GM12878 (cell line): Measurements from ENCODE around the gene ARHGDIG. TPM values are rescaled to one million over a fixed set of nuclear protein-coding genes. Genes with fewer than 3 reads are reported as not detected.

ENCODE experiments used
- ATAC-seq: fragments of 200-7000 bp; cut with Tn5 transposase; 3 replicates; pipeline ENCODE4 v1.9.1; 2020; ENCODE audit warnings: mild to moderate bottlenecking, moderate library complexity
- BruUV-seq: library from RNA; stranded (reverse); fragments of 400-500 nt; replicated peaks from 2 replicates; lab custom pipeline; 2021; lab: Mats Ljungman, UMichigan
- CTCF ChIA-PET: fragments of 300-600 bp; sonication (Branson Sonifier 250); formaldehyde crosslinking; extraction: SDS; loops from one replicate; lab custom pipeline; 2021; ENCODE audit warnings: inconsistent platforms; lab: Yijun Ruan, JAX
- POLR2A ChIA-PET: fragments of 350-600 bp; formaldehyde crosslinking; extraction: SDS; loops from one replicate; lab custom pipeline; 2021; ENCODE audit warnings: inconsistent platforms; lab: Charles Lee
- RAD21 ChIA-PET: fragments of 300-600 bp; sonication (Branson Sonifier 250); formaldehyde crosslinking; loops from one replicate; lab custom pipeline; 2023; ENCODE audit warnings: antibody characterized with exemption; ENCODE audit not compliant: unreplicated experiment; lab: Charles Lee
- SMC1A ChIA-PET: fragments of 300-600 bp; sonication (Branson Sonifier 250); formaldehyde crosslinking; loops from one replicate; lab custom pipeline; 2023; ENCODE audit not compliant: unreplicated experiment, uncharacterized antibody; lab: Charles Lee
- DNase-seq: peaks from one replicate; pipeline ENCODE4 v3.0.0-alpha.2; 2011; ENCODE audit warnings: low read depth, low spot score
- FAIRE-seq: peaks from 3 replicates; lab custom pipeline; 2011; peaks lifted over from hg19 to GRCh38; lab: Jason Lieb, UNC
- H2AFZ ChIP-seq: 2 replicates; pipeline ENCODE4 v1.6.0; 2011; ENCODE audit warnings: low read depth, low read length, control low read depth; ENCODE audit not compliant: control insufficient read depth
- H3K27ac ChIP-seq: 2 replicates; pipeline ENCODE4 v1.5.1; 2011; ENCODE audit warnings: control low read depth; ENCODE audit not compliant: control insufficient read depth, insufficient read depth
- H3K27me3 ChIP-seq, 2 experiments: replicated peaks in 1 of 2; 2 replicates each; pipeline versions ENCODE4 v1.6.0 to v1.6.1; 2011; ENCODE audit warnings: low read length in 1 of 2; ENCODE audit not compliant: control insufficient read depth in 2 of 2, insufficient read depth in 2 of 2
- H3K36me3 ChIP-seq, 2 experiments: 2 replicates each; pipeline ENCODE4 v1.5.1; 2011; ENCODE audit warnings: low read length in 1 of 2; ENCODE audit not compliant: control insufficient read depth in 2 of 2, insufficient read depth in 2 of 2
- H3K4me1 ChIP-seq: 2 replicates; pipeline ENCODE4 v1.6.1; 2011; ENCODE audit warnings: mild to moderate bottlenecking, low read length, moderate library complexity, mixed read lengths; ENCODE audit not compliant: control insufficient read depth, insufficient read depth
- H3K4me2 ChIP-seq: 2 replicates; pipeline ENCODE4 v1.6.0; 2011; ENCODE audit warnings: control low read depth; ENCODE audit not compliant: control insufficient read depth, insufficient read depth
- H3K4me3 ChIP-seq: fragments of 200-600 bp; sonication (generic); 2 replicates; pipeline ENCODE4 v1.5.1; 2016
- H3K79me2 ChIP-seq: 2 replicates; pipeline ENCODE4 v1.6.0; 2011; ENCODE audit warnings: low read length; ENCODE audit not compliant: control insufficient read depth, insufficient read depth
- H3K9ac ChIP-seq: 2 replicates; pipeline ENCODE4 v1.8.0; 2011; ENCODE audit warnings: low read length, control low read depth, mixed read lengths; ENCODE audit not compliant: control insufficient read depth, insufficient read depth
- H3K9me3 ChIP-seq: replicated peaks from 3 replicates; pipeline ENCODE4 v1.5.1; 2011; ENCODE audit warnings: mild to moderate bottlenecking, low read length; ENCODE audit not compliant: control insufficient read depth, insufficient read depth
- H4K20me1 ChIP-seq: 2 replicates; pipeline ENCODE4 v1.6.0; 2011; ENCODE audit not compliant: control insufficient read depth, insufficient read depth
- BRCA1 ChIP-seq: IDR thresholded peaks from 2 replicates; pipeline ENCODE4 v1.6.1; 2011; ENCODE audit warnings: low read depth, low read length, improper control_type of control experiment
- E2F4 ChIP-seq: IDR thresholded peaks from 2 replicates; pipeline ENCODE4 v1.6.1; 2012; ENCODE audit warnings: low read depth, low read length, improper control_type of control experiment
- ELK1 ChIP-seq: IDR thresholded peaks from 2 replicates; pipeline ENCODE4 v1.6.1; 2012; ENCODE audit warnings: low read depth, low read length, improper control_type of control experiment
- KAT2A ChIP-seq: conservative IDR thresholded peaks from 2 replicates; pipeline ENCODE4 v1.6.1; 2011; ENCODE audit warnings: low read depth, low read length; ENCODE audit not compliant: control insufficient read depth
- MAX ChIP-seq: IDR thresholded peaks from 2 replicates; pipeline ENCODE4 v1.6.1; 2012; ENCODE audit warnings: low read depth, low read length, improper control_type of control experiment
- MYB ChIP-seq: fragments of 150-350 bp; IDR thresholded peaks from 2 replicates; pipeline ENCODE4 v1.6.1; 2014; ENCODE audit warnings: mild to moderate bottlenecking, low read depth, low read length, borderline replicate concordance
- NFYA ChIP-seq: IDR thresholded peaks from 2 replicates; pipeline ENCODE4 v1.6.1; 2011; ENCODE audit warnings: low read depth, mild to moderate bottlenecking, low read length, improper control_type of control experiment, borderline replicate concordance
- PAX8 ChIP-seq: fragments of 450-650 bp; IDR thresholded peaks from 2 replicates; pipeline ENCODE4 v1.6.1; 2017; ENCODE audit warnings: mild to moderate bottlenecking, moderate library complexity
- PRDM15 ChIP-seq: fragments of 450-650 bp; formaldehyde crosslinking; IDR thresholded peaks from 2 replicates; pipeline ENCODE4 v1.4.0; 2020; ENCODE audit warnings: mild to moderate bottlenecking, moderate library complexity
- RAD21 ChIP-seq: IDR thresholded peaks from 2 replicates; pipeline ENCODE4 v1.6.1; 2011; ENCODE audit warnings: mild to moderate bottlenecking, low read depth, low read length, moderate library complexity; ENCODE audit not compliant: insufficient read depth
- RAD51 ChIP-seq: fragments of 450-650 bp; IDR thresholded peaks from 2 replicates; pipeline ENCODE4 v1.6.1; 2016; ENCODE audit warnings: moderate library complexity, mild to moderate bottlenecking, inconsistent platforms
- SUPT20H ChIP-seq: IDR thresholded peaks from 2 replicates; pipeline ENCODE4 v1.6.1; 2011; ENCODE audit warnings: low read depth, mild to moderate bottlenecking, low read length, moderate library complexity, borderline replicate concordance; ENCODE audit not compliant: control insufficient read depth
- ZNF24 ChIP-seq: fragments of 450-650 bp; IDR thresholded peaks from 2 replicates; pipeline ENCODE4 v1.6.1; 2017; ENCODE audit warnings: antibody characterized with exemption, mild to moderate bottlenecking
- WGBS: methylation state at CpG from one replicate; pipeline ENCODE4 v1.1.6; 2016; ENCODE audit warnings: low lambda C conversion rate; ENCODE audit not compliant: insufficient replicate concordance, insufficient coverage; ENCODE audit errors: missing lambda C conversion rate; 5-methylcytosine and 5-hydroxymethylcytosine counted together
- in situ Hi-C: fragments of 300-500 bp; cut with MboI; formaldehyde crosslinking; loops from 9 replicates; pipeline ENCODE4 v1.14.3; 2018; ENCODE audit warnings: mixed read lengths
- intact Hi-C: fragments of 100-400 bp; cut with micrococcal nuclease; formaldehyde crosslinking; loops from one replicate; pipeline ENCODE4 v1.14.2; 2022; ENCODE audit not compliant: unreplicated experiment
- polyA plus RNA-seq, 11 experiments: library from polyadenylated mRNA; depleted of rRNA in 4 of 11; unstranded in 6 of 11; stranded (reverse) in 5 of 11; fragments of >200 nt; fragmentation: Nextera tagmentation in 4 of 11; fragmentation: Illumina TruSeq in 1 of 11; extraction: Ambion mirVana in 4 of 11; extraction: Trizol in 1 of 11; gene quantifications; 1 replicate in 1 of 11; 2 replicates in 10 of 11; pipeline versions ENCODE4 v1.2.1 to v1.2.3, GENCODE V29; 2011 to 2016; ENCODE audit warnings: inconsistent platforms in 2 of 11, missing spikeins in 2 of 11, low read depth in 1 of 11
- total RNA-seq, 4 experiments: library from RNA; depleted of rRNA in 3 of 4; stranded (reverse); fragments of >200 nt in 3 of 4; fragmentation: Illumina TruSeq in 1 of 4; extraction: Trizol in 1 of 4; gene quantifications; 2 replicates each; pipeline versions ENCODE4 v1.2.1 to v1.2.3, GENCODE V29; 2013 to 2021
- TF ChIP-seq, protein P1 (sequence below): IDR thresholded peaks from 2 replicates; pipeline ENCODE4 v1.6.1; 2012; ENCODE audit warnings: low read length, inconsistent platforms

The ARHGDIG gene
- total and polyA plus RNA-seq, 10 of the 15 experiments (the other 5 are each of a cell fraction or from before 2014, with no cell fraction given): not detected

GRCh38 chr16:284204-285120 is 4.1 kb downstream of the ARHGDIG start:
- no peaks in the 10 kb centered on the region for H3K4me1 ChIP-seq
- POLR2A ChIA-PET: no interaction called here
- no peak overlapping the region for H3K9ac ChIP-seq
- intact Hi-C loops (no loop called here), in situ Hi-C loops (no loop called here)
- DNase-seq: no peak
- 86% methylated on average over 47 of the region's 52 CpGs for WGBS
- TF ChIP-seq KAT2A: no peak
- TF ChIP-seq, protein P1, sequence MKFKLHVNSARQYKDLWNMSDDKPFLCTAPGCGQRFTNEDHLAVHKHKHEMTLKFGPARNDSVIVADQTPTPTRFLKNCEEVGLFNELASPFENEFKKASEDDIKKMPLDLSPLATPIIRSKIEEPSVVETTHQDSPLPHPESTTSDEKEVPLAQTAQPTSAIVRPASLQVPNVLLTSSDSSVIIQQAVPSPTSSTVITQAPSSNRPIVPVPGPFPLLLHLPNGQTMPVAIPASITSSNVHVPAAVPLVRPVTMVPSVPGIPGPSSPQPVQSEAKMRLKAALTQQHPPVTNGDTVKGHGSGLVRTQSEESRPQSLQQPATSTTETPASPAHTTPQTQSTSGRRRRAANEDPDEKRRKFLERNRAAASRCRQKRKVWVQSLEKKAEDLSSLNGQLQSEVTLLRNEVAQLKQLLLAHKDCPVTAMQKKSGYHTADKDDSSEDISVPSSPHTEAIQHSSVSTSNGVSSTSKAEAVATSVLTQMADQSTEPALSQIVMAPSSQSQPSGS: no peak
- TF ChIP-seq SUPT20H: no peak
- no peak for TF ChIP-seq ZNF24
- no peak for TF ChIP-seq RAD21
- TF ChIP-seq E2F4: no peak
- TF ChIP-seq BRCA1: no peak
- no peak for TF ChIP-seq RAD51
- no peak for TF ChIP-seq MAX
- TF ChIP-seq PAX8: no peak
- TF ChIP-seq PRDM15: no peak
- TF ChIP-seq MYB: no peak
- no peak for TF ChIP-seq NFYA
- TF ChIP-seq ELK1: no peak
- no peak overlapping the region for H3K27ac ChIP-seq
- CTCF ChIA-PET: no interaction called here
- SMC1A ChIA-PET: no interaction called here
- no TSS peak for BruUV-seq
- H4K20me1 ChIP-seq: no peaks in the 10 kb centered on the region
- no peaks in the 10 kb centered on the region; a peak in 1 of 4 replicates for H3K27me3 ChIP-seq
- no peak overlapping the region for H3K4me3 ChIP-seq
- no peaks in the 10 kb centered on the region for H3K9me3 ChIP-seq
- no peak for FAIRE-seq
- H3K79me2 ChIP-seq: no peaks in the 10 kb centered on the region
- no peak overlapping the region for H3K4me2 ChIP-seq
- RAD21 ChIA-PET: interaction anchor here (1.1 kb wide), 1 partner anchor 31 kb away, joined by 4 read pairs; no protein-coding TSS in a partner anchor
- H2AFZ ChIP-seq: no peak overlapping the region
- H3K36me3 ChIP-seq: peaks cover 0 to 6% of the 10 kb centered on the region in 2 experiments; a peak in 2 of 4 replicates
- ATAC-seq: no peak
